Right atrium auricular region (tissue), 2 donors: ENCODE results near the gene CTDP1. TPM values are rescaled to one million over a fixed set of nuclear protein-coding genes. Genes with fewer than 3 reads are reported as not detected.
"Not testable (repeated sequence)": the region's sequence is repeated elsewhere in the genome, so short reads cannot be mapped to it uniquely, and the experiment has no call there.

ENCODE experiments used
- DNase-seq: peaks from one replicate; pipeline ENCODE4 v3.0.0-alpha.2; 2019; ENCODE audit warnings: low spot score
- H3K27ac ChIP-seq, 2 donors: fragments of 200-600 bp; sonication (generic); 1 replicate in 1 of 2; 2 replicates in 1 of 2; pipeline ENCODE4 v1.5.1; 2016 to 2019
- H3K27me3 ChIP-seq, 2 donors: fragments of 200-600 bp; sonication (generic); one replicate each; pipeline versions ENCODE4 v1.5.1 to v1.6.0; 2017 to 2019
- H3K36me3 ChIP-seq: fragments of 200-600 bp; sonication (generic); one replicate; pipeline ENCODE4 v1.5.1; 2016
- H3K4me1 ChIP-seq, 2 donors: fragments of 200-600 bp; sonication (generic); one replicate each; pipeline versions ENCODE4 v1.5.1 to v1.6.0; 2017 to 2019
- H3K4me3 ChIP-seq, 2 donors: fragments of 200-600 bp; sonication (generic); 1 replicate in 1 of 2; 2 replicates in 1 of 2; pipeline ENCODE4 v1.5.1; 2017 to 2019; ENCODE audit warnings: mild to moderate bottlenecking in 1 of 2, moderate library complexity in 1 of 2
- H3K9me3 ChIP-seq, 2 donors: fragments of 200-600 bp; sonication (generic); one replicate each; pipeline ENCODE4 v1.5.1; 2019
- CTCF ChIP-seq, 2 donors: fragments of 200-600 bp; sonication (generic); IDR thresholded peaks; one replicate each; pipeline ENCODE4 v1.5.1; 2019; ENCODE audit warnings: antibody characterized with exemption in 2 of 2
- total RNA-seq, 2 donors: library from RNA; depleted of rRNA; stranded (reverse); fragments of >200 nt; gene quantifications; one replicate each; pipeline ENCODE4 v1.1.0, GENCODE V29; 2016

CTDP1 gene
- total RNA-seq, 2 donors from 2014 or later = 6.3 to 9.2 TPM

GRCh38 chr18:79748321-79749180, 68.9 kb downstream of the CTDP1 start:
- H3K4me3 ChIP-seq = no peak overlapping the region
- no peaks in the 10 kb centered on the region for H3K9me3 ChIP-seq
- no peak overlapping the region for H3K27ac ChIP-seq
- TF ChIP-seq CTCF (IDR thresholded peaks at IDR 0.05) = no peak
- DNase-seq = no peak
- H3K36me3 ChIP-seq = peaks cover 17% of the 10 kb centered on the region
- no peaks in the 10 kb centered on the region for H3K4me1 ChIP-seq
- no peaks in the 10 kb centered on the region for H3K27me3 ChIP-seq

GRCh38 chr18:79749251-79750191, 69.9 kb downstream of the CTDP1 start:
- H3K4me3 ChIP-seq = no peak overlapping the region
- H3K27me3 ChIP-seq = no peaks in the 10 kb centered on the region
- no peaks in the 10 kb centered on the region for H3K9me3 ChIP-seq
- no peaks in the 10 kb centered on the region for H3K4me1 ChIP-seq
- H3K27ac ChIP-seq = no peak overlapping the region
- DNase-seq = no peak
- peaks cover 27% of the 10 kb centered on the region for H3K36me3 ChIP-seq
- no peak for TF ChIP-seq CTCF (IDR thresholded peaks at IDR 0.05)

- no peak overlapping the region for H3K4me3 ChIP-seq
- no peaks in the 10 kb centered on the region for H3K4me1 ChIP-seq
- TF ChIP-seq CTCF (IDR thresholded peaks at IDR 0.05) = no peak
- H3K27ac ChIP-seq = no peak overlapping the region
- no peak for DNase-seq
- H3K9me3 ChIP-seq = no peaks in the 10 kb centered on the region
- H3K27me3 ChIP-seq = no peaks in the 10 kb centered on the region
- H3K36me3 ChIP-seq = peaks cover 41% of the 10 kb centered on the region
Measured at GRCh38 chr18:79750980-79751571, 71.5 kb downstream of the CTDP1 start.

- DNase-seq, H3K9me3 ChIP-seq, H3K27me3 ChIP-seq, H3K4me3 ChIP-seq, H3K4me1 ChIP-seq, H3K27ac ChIP-seq: not testable (repeated sequence)
- peaks cover 42% of the 10 kb centered on the region for H3K36me3 ChIP-seq
Measured at GRCh38 chr18:79751918-79752578, 72.4 kb downstream of the CTDP1 start.

- peaks cover 35% of the 10 kb centered on the region for H3K36me3 ChIP-seq
- not testable (repeated sequence) for DNase-seq, H3K4me3 ChIP-seq
Measured at GRCh38 chr18:79752946-79753345, 73.3 kb downstream of the CTDP1 start.

GRCh38 chr18:79753391-79753851, 73.8 kb downstream of the CTDP1 start:
- peaks cover 35% of the 10 kb centered on the region for H3K36me3 ChIP-seq
- H3K27ac ChIP-seq = no peak overlapping the region
- H3K4me1 ChIP-seq = no peaks in the 10 kb centered on the region
- no peak for TF ChIP-seq CTCF (IDR thresholded peaks at IDR 0.05)
- no peak for DNase-seq
- H3K9me3 ChIP-seq = peaks cover 0 to 6% of the 10 kb centered on the region in 2 donors
- no peaks in the 10 kb centered on the region for H3K27me3 ChIP-seq
- H3K4me3 ChIP-seq = no peak overlapping the region

More at GRCh38 chr18:79752946-79753345, 73.3 kb downstream of the CTDP1 start:
- H3K4me1 ChIP-seq, H3K9me3 ChIP-seq, H3K27me3 ChIP-seq, H3K27ac ChIP-seq: not testable (repeated sequence)
